Anterior cingulate cortex (tissue), 58 donors: ENCODE measurements around the gene DNAAF9.

Experiments
- DNase-seq, 58 donors: peaks; one replicate each; lab custom pipeline; 2025; lab: John Stamatoyannopoulos, UW

Gene DNAAF9

DNA sequence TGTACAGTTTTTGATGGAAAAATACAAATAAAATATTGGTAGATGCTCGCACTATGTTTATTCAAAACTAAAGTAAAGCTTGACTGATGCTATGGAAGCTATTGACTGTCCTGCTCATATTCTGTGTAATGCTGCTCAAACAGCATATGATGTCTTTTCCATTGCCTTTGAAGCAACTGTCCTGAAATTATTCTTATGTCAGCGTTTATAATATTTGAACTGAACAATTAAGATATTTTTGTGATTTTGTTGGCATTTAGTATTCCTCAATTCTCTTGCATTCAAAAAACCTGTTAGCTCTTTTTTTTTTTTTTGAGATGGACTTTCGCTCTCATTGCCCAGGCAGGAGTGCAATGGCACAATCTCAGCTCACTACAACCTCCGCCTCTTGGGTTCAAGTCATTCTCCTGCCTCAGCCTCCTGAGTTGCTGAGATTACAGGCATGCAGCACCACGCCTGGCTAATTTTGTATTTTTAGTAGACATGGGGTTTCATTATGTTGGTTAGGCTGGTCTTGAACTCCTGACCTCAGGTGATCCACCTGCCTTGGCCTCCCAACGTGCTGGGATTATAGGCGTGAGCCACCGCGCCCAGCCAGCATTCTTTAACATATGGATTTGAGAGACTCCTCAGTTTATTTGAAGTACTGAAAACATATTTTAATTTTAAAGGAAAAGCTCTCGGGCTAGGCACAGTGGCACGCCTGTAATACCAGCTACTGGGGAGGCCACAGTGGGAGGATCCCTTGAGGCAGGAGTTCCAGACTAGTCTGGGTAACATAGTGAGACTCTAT lies 5.3 kb upstream of the DNAAF9 start:
- no peak for DNase-seq

GRCh38 chr20:3410464-3410863 lies 3.0 kb upstream of the DNAAF9 start:
- DNase-seq = no peak

- DNase-seq = no peak
Observed at GRCh38 chr20:3409417-3409816, 1.9 kb upstream of the DNAAF9 start.

GRCh38 chr20:3407771-3408637 lies 535 bp upstream of the DNAAF9 start:
- peak in 56 of 58 donors; percentile 16 to 87 (median 76) for DNase-seq

DNA sequence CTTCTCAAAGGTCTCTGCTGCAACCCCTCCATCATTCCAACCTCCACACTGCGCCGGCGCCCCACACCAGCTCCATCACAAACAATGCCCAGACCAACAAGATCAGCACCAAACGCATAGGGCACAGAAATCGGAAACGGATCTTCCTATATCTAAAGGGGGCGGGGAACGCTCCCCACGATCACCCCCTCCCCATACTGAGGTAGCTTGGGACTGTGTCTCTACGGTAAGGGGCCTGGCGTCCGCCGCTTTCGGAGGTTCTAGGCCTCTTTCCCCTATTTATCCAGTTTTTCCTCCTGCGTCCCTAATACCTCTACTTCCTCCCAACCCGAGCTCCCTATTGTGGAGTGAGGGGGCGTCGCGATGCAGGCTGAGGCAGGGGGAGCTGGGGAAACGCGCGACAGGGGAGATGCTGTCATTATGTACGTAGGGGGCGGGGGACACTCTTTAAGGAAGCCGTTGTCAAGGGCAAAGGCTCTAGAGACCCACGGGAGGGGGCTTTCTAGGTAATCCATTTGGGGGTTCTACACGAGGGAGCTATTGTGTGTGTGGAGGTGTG lies 909 bp downstream of the DNAAF9 start:
- DNase-seq = peak in 42 of 58 donors; percentile 6 to 69 (median 44)

GRCh38 chr20:3405696-3406358 lies 1.6 kb downstream of the DNAAF9 start:
- DNase-seq = no peak

DNA sequence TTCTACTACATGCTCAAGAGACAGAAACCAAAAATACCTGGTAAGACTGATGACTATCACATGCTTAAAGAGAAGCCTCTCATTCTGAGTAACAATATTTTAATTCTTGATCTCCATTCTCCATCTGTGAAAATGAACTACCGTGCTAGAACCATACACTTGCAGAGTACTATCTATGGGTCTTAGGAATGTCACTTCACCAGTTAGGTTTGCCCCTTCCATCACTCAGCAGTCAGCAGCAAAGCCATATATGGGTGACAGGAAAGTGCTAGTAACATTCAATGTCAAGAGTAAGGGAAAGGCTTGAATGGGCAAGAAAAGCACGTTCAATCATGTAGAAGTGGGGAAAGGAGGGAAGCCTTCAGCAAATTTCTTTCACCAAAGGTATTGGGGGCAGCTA lies 2.3 kb downstream of the DNAAF9 start:
- no peak for DNase-seq

GRCh38 chr20:3404402-3404801 lies 3.1 kb downstream of the DNAAF9 start:
- DNase-seq = no peak

DNA sequence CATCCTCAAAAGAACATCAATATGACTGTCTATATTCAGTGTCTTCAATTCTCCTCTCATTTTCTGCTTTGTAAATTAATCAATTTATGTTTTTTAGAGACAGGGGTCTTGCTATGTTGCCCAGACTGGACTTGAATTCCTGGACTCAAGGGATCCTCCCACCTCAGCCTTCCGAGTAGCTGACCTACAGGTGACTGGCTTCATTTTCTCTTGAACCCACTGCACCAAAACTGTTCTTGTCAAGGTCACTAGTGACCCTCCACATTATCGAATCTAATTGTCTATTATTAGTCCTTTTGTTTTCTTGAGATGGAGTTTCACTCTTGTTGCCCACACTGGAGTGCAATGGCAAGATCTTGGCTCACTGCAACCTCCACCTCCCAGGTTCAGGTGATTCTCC lies 3.7 kb downstream of the DNAAF9 start:
- no peak for DNase-seq

- no peak for DNase-seq
Observed at GRCh38 chr20:3402453-3402852, 5.0 kb downstream of the DNAAF9 start.

DNA sequence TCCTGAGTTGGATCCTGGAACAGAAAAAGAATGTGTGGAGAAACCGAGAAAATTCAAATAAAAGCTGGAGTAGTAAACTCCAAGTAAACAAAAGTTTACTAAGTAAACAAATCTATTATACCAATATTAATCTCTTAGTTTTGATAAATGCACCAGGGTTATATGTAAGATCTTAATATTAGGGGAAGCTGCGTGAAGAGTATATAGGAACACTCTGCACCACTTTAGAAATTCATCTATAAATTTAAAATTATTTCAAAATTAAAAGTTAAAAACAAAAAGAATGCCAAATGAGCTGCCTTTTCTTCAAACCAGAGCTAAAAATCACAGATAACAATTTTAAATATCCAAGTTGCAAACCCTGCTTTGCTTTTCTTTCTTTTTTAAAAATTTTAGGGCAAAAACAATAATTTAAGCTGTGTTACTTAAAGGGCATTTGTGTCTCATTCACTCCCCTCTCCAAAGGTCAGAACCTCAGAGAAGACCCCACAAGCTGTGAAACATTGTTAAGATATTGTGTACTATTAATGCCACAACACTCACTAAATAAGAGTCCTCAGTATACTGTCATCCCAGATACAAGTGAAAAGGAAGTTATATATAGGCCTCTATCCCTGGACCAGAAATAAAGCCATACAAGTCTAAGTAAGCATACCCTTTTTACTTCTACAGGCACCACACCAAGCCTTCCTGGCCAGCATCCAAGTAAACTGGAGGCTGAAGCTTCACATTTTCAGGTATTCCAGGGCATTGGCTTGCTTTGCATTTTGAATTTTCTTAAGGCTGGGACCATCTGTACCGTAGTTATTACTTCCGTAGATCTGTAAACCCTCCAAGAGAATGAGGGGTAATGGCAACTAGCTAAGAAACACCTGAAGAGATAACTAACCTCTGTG lies 7.0 kb downstream of the DNAAF9 start:
- DNase-seq = no peak

DNA sequence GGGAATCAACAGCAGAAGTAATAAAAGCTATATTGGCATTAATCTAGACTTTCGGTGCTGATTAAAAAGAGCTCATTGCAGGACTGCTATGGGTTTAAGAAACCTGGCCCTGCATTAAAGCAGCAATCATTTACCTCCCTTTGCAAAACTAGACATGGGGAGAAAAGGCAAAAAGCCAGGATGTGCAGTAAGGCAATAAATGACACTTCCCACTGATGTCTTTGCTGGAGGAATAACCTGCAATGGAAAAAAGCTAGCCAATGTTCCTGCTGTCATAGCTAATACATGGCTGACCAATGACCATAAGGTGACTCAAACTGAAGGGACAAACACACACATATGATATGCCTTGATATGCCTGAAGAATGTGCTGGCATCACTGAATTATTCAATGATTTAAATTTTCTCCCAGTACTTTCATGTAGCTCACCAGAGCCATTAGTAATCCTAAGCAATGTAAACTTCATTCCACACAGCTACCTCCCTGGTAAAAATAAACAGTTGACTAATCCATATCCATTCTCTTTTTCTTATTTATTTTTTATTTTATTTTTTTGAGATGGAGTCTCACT lies 8.7 kb downstream of the DNAAF9 start:
- DNase-seq = no peak

GRCh38 chr20:3396492-3396891 lies 11.0 kb downstream of the DNAAF9 start:
- DNase-seq = no peak

- no peak for DNase-seq
Observed at GRCh38 chr20:3392756-3393155, 14.7 kb downstream of the DNAAF9 start.

- DNase-seq = peak in 18 of 58 donors; percentile 9 to 73 (median 26)
Observed at GRCh38 chr20:3390759-3391425, 16.6 kb downstream of the DNAAF9 start.

GRCh38 chr20:3383878-3384495 lies 23.5 kb downstream of the DNAAF9 start:
- no peak for DNase-seq

DNA sequence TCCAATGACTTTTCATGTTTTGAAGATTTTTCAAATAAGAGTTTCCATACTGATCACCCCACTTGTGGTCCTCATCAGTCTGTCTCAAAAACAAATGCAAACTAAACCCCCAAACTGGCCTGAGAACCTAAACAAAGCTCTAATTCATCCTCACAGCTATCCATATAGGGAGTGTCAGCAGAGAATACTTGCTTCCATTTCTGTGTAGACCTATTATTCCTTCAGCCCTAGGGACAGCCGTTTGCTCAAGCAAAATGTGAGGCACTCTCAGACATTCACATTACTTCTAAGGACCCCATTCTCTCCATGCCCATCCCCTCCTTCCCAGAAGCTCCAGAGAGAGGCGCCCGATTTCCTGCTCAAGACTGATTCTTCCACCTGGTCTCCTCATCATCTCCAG lies 24.6 kb downstream of the DNAAF9 start:
- DNase-seq = no peak
